EL (cell line): Measurements from ENCODE around the gene OR10H1.
"Not testable (repeated sequence)": the region's sequence is repeated elsewhere in the genome, so short reads cannot be mapped to it uniquely, and the experiment has no call there.

Source experiments
- DNase-seq: peaks from one replicate; pipeline ENCODE4 v3.0.0-alpha.2; 2016

The OR10H1 gene, protein sequence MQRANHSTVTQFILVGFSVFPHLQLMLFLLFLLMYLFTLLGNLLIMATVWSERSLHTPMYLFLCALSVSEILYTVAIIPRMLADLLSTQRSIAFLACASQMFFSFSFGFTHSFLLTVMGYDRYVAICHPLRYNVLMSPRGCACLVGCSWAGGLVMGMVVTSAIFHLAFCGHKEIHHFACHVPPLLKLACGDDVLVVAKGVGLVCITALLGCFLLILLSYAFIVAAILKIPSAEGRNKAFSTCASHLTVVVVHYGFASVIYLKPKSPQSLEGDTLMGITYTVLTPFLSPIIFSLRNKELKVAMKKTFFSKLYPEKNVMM

DNA sequence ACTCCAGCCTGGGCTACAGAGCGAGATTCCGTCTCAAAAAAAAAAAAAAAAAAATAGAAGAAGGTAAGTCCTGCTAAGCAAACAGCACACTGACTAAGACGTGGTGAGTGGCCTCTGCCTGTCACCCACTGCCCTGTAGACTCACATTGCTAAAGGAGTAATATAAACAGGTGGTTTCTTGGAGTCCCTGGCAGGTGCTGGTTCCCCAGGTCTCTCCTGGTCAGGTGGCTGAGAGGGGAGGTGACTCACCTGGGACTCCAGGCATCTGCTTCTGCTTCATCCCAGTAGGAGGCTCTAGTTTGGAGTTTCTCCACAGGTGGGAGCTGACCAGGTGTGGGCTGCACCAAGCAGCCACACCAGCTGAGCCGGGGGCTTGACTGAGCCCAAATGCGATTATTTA is at the start of gene OR10H1:
TSS of gene OR10H1 (minus strand) at position 359 of the 400 bp plus-strand sequence. CDS start 7,627 bp downstream, outside the sequence.
- no peak for DNase-seq

- DNase-seq: no peak
These were observed 49.4 kb upstream of the OR10H1 start for GRCh38 chr19:15864824-15865223.

- DNase-seq: no peak
These were observed 47.8 kb upstream of the OR10H1 start for GRCh38 chr19:15863272-15863671.

DNA sequence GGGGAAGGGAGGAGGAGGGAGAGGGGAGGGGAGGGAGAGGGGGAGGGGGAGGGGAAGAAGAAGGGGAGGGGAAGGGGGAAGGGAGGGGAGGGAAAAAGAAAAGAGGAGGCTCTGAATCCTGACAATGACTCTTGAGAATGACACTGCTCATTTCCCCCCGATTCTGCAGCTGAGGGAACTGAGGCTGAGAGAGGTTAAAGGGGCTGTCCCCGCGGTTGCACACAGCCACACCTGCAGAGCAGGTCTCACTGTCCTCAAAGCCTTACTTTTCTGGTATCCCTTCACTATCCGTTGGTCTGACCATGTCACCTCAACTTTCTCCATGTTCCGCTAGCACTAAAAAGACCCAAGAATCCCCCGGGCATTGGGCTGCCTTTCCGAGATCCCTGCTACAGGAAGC is 47.0 kb upstream of the OR10H1 start:
- DNase-seq: no peak

DNA sequence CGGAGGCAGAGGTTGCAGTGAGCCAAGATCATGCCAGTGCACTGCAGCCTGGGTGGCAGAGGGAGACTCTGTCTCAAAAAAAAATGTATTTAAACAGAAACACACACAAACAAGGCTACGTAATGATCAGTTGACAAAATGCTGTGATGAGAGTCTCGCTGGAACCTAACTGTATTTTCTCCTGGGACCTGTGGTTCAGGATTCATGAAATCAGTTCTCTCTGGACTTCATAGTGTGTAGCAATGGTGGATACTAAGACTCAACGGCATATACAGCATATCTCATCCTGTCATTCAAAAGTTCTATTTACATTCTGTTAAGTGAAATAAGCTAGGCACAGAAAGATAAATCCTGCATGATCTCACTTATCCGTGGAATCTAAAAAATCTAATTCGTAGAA is 45.1 kb upstream of the OR10H1 start:
- DNase-seq: no peak

DNA sequence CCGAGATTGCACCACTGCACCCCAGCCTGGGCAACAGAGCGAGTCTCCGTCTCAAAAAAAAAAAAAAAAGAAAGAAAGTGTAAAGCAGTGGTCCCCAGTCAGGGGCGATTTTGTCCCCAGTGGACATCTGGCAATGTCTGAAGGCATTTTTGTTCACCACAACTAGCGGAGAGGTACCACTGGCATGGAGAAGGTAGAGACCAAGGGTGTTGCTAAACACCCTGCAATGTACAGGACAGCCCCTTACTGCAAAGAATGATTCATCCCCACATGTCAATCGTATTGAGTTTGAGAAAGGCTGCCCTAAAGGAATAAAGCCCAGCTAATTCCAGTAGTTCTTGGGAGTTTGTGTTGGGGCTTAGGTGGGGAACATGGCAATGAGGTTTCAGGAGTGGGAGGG is 43.7 kb upstream of the OR10H1 start:
- DNase-seq: no peak

DNA sequence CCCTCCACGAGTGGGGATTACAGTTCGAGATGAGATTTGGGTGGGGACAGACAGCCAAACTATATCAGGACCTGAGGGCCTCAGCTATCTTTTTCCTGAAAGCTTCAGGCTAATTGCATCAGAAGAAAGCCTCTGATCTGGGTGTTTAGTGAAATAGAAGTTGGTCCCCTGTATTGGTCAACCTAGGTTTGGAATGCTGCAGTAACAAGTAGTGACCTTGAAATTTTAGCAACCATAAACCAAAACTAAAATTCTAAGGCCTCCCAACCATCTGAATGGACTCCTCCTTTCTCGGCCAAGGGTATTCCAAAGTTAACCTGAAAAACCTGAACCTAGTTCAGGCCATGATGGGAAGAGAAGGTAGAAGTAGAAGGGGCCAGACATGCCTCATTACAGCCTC is 34.9 kb upstream of the OR10H1 start:
- DNase-seq: no peak

GRCh38 chr19:15846923-15847322 is 31.5 kb upstream of the OR10H1 start:
- no peak for DNase-seq

- not testable (repeated sequence) for DNase-seq
These were observed 28.4 kb upstream of the OR10H1 start for GRCh38 chr19:15843894-15844222.

DNA sequence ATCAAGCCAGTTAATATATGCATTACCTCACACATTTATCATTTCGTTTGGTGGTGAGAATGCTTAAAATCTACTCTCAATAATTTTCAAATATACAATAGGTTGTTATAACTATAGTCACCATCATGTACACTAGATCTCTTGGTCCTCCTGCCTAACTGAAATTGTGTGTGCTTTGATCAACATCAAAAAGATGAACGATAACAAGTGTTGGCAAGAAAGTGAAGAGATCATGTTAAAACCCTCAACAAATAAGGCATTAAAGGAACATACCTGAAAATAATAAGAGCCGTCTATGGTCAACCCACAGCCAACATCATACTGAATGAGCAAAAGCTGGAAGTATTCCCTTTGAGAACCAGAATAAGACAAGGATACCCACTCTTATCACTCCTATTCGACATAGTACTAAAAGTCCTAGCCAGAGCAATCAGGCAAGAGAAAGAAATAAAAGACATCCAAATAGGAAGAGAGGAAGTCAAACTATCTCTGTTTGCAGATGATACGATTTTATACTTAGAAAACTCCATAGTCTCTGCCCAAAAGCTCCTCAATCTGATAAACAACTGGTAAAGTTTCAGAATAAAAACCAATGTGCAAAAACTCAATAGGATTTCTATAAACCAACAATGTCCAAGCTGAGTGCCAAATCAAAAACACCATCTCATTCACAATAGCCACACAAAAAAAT is 27.9 kb upstream of the OR10H1 start:
- no peak for DNase-seq

DNA sequence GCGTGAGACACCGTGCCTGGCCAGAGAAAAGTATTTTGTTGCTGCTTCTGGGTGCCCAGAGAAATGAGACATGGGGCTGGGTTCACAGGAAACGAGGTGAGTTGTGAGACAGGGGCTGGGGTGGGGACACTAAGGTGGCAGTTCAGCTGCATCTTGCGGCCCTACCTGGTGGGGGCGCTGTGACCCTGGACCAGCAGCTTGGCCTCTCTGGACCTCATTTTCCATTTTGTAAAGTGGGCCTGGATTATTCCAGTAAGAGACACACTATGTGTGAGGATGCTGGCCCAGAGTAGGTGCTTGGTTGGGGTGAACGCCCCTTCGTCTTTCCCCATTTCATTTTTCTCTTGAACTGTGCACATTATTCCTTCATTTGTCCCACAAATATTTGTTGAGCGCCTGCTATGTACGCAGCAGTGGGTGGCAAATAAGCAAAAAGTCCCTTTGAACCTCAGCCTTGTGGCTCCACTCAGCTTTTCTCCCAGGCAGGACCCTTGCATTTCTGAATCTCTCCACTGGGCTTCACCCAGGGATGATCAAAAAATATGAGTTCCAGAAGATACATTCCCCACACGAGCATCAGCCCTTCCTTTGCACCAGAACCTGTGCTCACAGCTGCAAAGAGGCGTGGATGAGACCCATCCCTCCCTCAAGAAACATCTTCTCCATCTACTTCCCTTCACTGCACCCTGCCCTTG is 26.6 kb upstream of the OR10H1 start:
- no peak for DNase-seq

DNA sequence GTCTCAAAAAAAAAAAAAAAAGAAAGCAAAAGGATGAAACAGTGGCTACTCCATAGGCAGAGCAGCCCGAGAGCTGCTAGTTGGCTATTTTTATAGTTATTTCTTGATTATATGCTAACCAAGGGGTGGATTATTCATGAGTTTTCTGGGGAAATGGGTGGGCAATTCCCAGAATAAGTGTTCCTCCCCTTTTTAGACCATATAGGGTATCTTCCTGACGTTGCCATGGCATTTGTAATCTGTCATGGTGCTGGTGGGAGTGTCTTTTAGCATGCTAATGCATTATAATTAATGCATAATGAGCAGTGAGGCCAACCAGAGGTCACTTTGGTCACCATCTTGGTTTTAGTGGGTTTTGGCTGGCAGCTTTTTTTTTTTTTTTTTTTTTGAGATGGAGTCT is 25.4 kb upstream of the OR10H1 start:
- no peak for DNase-seq

- DNase-seq: not testable (repeated sequence)
These were observed 24.4 kb upstream of the OR10H1 start for GRCh38 chr19:15839888-15840287.

DNA sequence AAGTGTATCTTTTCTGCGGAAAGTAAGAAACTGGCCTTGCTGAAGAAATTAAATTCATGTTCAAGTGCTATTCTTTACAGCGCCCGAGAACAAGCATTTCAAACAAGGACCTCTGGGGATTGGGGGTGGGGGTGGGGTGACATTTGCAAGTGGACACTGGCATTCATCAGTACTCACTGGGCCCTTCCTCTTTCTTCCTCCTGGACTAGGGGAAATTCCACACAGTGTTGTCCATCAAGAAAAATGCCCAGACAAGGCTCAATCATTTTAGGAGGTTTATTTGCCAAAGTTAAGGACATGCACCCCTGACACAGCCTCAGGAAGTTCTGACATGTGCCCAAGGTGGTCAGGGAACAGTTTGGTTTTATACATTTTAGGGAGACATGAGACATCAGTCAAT is 22.9 kb upstream of the OR10H1 start:
- DNase-seq: no peak

DNA sequence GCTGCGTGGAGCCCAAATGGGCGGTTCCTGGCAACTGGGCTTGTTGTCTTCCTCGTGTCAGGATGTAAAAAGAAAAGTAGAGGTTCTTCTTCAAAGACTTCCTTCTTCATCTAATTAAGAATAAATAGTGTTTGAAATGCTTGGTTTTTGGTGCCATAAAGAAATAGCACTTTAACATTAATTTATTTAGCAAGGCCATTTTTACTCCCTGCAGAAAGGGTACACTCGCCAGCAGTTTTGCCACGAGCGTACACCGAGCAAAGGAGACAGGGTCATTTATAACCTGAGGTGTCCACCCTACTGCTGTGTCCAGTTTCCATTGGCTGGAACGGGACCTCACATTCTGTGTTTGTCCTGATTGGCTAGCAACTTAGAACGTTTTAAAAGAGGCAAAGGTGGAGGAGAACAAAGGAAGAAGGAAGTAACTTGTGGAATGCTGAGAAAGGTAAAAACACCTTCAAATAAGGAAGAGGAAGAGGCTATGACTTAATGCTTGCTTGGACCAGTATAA is 21.8 kb upstream of the OR10H1 start:
- DNase-seq: no peak

GRCh38 chr19:15836330-15837220 is 21.1 kb upstream of the OR10H1 start:
- DNase-seq: peak; percentile 96

- DNase-seq: not testable (repeated sequence)
These were observed 20.3 kb upstream of the OR10H1 start for GRCh38 chr19:15835565-15836329.

DNA sequence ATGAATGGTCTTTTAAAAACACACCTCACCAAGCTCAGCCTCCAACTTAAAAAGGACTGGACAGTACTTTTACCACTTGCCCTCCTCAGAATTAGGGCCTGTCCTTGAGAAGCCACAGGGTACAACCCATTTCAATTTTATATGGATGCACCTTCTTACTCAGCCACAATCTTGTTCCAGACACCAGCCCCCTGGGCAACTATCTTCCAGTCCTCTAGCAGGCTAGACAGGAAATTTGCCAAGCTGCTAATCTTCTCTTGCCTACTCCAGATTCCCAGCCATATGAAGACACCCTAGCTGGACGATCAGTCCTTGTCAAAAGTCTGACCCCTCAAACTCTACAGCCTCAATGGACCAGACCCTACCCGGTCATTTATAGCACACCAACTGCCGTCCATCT is 18.8 kb upstream of the OR10H1 start:
- DNase-seq: not testable (repeated sequence)

- DNase-seq: no peak
These were observed 16.2 kb upstream of the OR10H1 start for GRCh38 chr19:15831626-15832025.

DNA sequence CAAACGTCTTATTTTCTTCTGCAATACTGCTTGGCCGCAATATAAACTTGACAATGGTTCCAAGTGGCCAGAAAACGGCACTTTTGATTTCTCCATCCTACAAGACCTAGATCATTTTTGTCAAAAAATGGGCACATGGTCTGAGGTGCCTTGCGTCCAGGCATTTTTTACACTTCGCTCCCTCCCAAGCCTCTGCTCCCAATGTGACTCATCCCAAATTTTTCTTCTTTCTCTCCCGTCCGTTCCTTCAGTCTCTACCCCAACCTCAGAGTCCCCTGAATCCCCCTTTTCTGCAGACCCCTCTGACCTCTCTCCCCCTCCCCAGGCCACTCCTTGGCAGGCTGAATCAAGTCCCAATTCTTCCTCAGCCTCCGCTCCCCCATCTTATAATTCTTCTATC is 14.3 kb upstream of the OR10H1 start:
- no peak for DNase-seq

DNA sequence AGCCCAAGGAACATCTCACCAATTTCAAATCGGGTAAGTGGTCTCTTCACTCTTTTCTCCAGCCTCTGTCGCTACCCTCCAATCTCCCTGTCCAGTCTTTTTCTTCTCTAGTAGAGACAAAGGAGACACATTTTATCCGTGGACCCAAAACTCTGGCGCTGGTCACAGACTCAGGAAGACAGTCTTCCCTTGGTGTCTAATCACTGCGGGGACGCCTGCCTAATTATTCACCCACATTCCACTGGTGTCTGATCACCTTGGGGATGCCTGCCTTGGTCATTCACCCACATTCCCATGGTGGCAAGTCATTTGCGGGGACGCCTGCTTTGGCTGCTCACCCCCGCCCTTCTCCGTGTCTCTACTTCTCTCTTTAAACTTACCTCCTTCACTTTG is 13.8 kb upstream of the OR10H1 start:
- DNase-seq: no peak
